ENCODE results near the gene MRPL10. TPM values are rescaled to one million over a fixed set of nuclear protein-coding genes. Genes with fewer than 3 reads are reported as not detected.

MRPL10 gene
- total RNA-seq (2014; rRNA removed) (54.5 and 74.2 TPM in 2 replicates), Bru-seq, nascent RNA (percentile 85 among the genes with signal in this experiment), BruChase-seq, experiment 1, labeled RNA remaining after a 6-hour chase (percentile 94 among the genes with signal in this experiment), BruChase-seq, experiment 2, labeled RNA remaining after a 2-hour chase (percentile 92 among the genes with signal in this experiment)
- long read RNA-seq, transcript MRPL10-202 (5 exons, 1,725 nt): major isoform, 65 of 167 reads
- long read RNA-seq, partial matches to known transcripts: 90 of 167 reads
- long read RNA-seq, other reads (novel, unspliced or antisense): 5 of 167 reads

- peak; percentile 90 for ATAC-seq
- H3K27me3 ChIP-seq (ENCODE audit: low read length): no peaks in the 10 kb centered on the region
- peak within 1 kb of the TSS; percentile 71 for H3K4me3 ChIP-seq (ENCODE audit: low read length)
- H3K4me2 ChIP-seq (ENCODE audit: low read length): peak within 1 kb of the TSS; percentile 95
- H3K9ac ChIP-seq (ENCODE audit: low read length): peak within 1 kb of the TSS; percentile 74
- peak within 1 kb of the TSS; percentile 11 for H3K27ac ChIP-seq (ENCODE audit: low read length)
- peaks cover 28% of the 10 kb centered on the region for H3K79me2 ChIP-seq (ENCODE audit: low read length)
- DNase-seq: peak; percentile 96
- H4K20me1 ChIP-seq (ENCODE audit: low read length): no peaks in the 10 kb centered on the region
- ChIA-PET POLR2A (ENCODE audit: unreplicated experiment) (interaction anchor here (0.5 to 1.0 kb wide), 7 partner anchors 9 to 349 kb away, joined by 3 to 11 read pairs (median 3); partner anchors contain the start of genes NFE2L1 and OSBPL7), CTCF (interaction anchor here (0.6 to 1.0 kb wide), 3 partner anchors 10 to 547 kb away, joined by 3 to 5 read pairs (median 3); partner anchors contain the start of gene SCRN2)
- H2AFZ ChIP-seq (ENCODE audit: low read length): peak within 1 kb of the TSS; percentile 85
- no peaks in the 10 kb centered on the region for H3K9me3 ChIP-seq (ENCODE audit: low read length)
- BruUV-seq (replicated peaks): TSS peak; percentile 83
- H3K36me3 ChIP-seq (ENCODE audit: low read depth, low read length): peaks cover 20% of the 10 kb centered on the region
- H3K9me2 ChIP-seq (replicated peaks; ENCODE audit: low read length): no peaks in the 10 kb centered on the region
- H3F3A ChIP-seq (ENCODE audit: low read length, unreplicated experiment): no peaks in the 10 kb centered on the region
- intact Hi-C loops (cut with micrococcal nuclease): loop anchor here (1.0 to 2.0 kb wide), 2 partner anchors 10 to 54 kb away; partner anchors contain the start of gene OSBPL7
- peaks cover 17% of the 10 kb centered on the region for H3K4me1 ChIP-seq (ENCODE audit: insufficient read depth, low read length)
- TF ChIP-seq CTCF (conservative IDR thresholded peaks at IDR 0.05; ENCODE audit: low read depth, low read length): peak; percentile 86
- TF ChIP-seq EZH2 (IDR thresholded peaks at IDR 0.05; ENCODE audit: low read length, unreplicated experiment): no peak
These were observed at the start of gene MRPL10, which contains the start of gene LRRC46 for GRCh38 chr17:47831003-47831933. Gene MRPL10 (minus strand): TSS chr17:47831541. CDS start chr17:47831511, 30 bp downstream. Gene LRRC46 (plus strand): TSS chr17:47831670. CDS start chr17:47831990, 320 bp downstream.

- Histone ChIP-seq H3K4me3 (ENCODE audit: low read length) (no peak overlapping the region), H3F3A (ENCODE audit: low read length, unreplicated experiment) (no peaks in the 10 kb centered on the region), H3K9ac (ENCODE audit: low read length) (no peak overlapping the region), H3K9me3 (ENCODE audit: low read length) (no peaks in the 10 kb centered on the region), H3K36me3 (ENCODE audit: low read depth, low read length) (no peaks in the 10 kb centered on the region), H3K4me1 (ENCODE audit: insufficient read depth, low read length) (no peaks in the 10 kb centered on the region), H3K4me2 (ENCODE audit: low read length) (no peak overlapping the region), H3K27me3 (ENCODE audit: low read length) (no peaks in the 10 kb centered on the region), H3K9me2 (replicated peaks; ENCODE audit: low read length) (no peaks in the 10 kb centered on the region), H2AFZ (ENCODE audit: low read length) (no peak overlapping the region), H4K20me1 (ENCODE audit: low read length) (no peaks in the 10 kb centered on the region), H3K27ac (ENCODE audit: low read length) (no peak overlapping the region), H3K79me2 (ENCODE audit: low read length) (no peaks in the 10 kb centered on the region)
- DNase-seq (no peak), ATAC-seq (no peak)
- intact Hi-C loops (cut with micrococcal nuclease): no loop called here
- POLR2A ChIA-PET (ENCODE audit: unreplicated experiment): no interaction called here
- CTCF ChIA-PET: interaction anchor here (0.7 kb wide), 1 partner anchor 29 kb away, joined by 6 read pairs; the partner anchor contains the start of gene SP6
- no TSS peak for BruUV-seq (replicated peaks)
- TF ChIP-seq EZH2 (IDR thresholded peaks at IDR 0.05; ENCODE audit: low read length, unreplicated experiment) (no peak), EZH2phosphoT487 (IDR thresholded peaks at IDR 0.05; ENCODE audit: borderline replicate concordance, low read length) (no peak)
These were observed 48.6 kb upstream of the MRPL10 start for GRCh38 chr17:47879776-47880454.

Data from PC-3 (cell line).